T-helper 1 cell (primary cell): ENCODE measurements around the gene CDH4.

Experiments
- DNase-seq, 5 donors: peaks; one replicate each; pipeline ENCODE4 v3.0.0-alpha.2; 2012 to 2020

The CDH4 gene

DNA sequence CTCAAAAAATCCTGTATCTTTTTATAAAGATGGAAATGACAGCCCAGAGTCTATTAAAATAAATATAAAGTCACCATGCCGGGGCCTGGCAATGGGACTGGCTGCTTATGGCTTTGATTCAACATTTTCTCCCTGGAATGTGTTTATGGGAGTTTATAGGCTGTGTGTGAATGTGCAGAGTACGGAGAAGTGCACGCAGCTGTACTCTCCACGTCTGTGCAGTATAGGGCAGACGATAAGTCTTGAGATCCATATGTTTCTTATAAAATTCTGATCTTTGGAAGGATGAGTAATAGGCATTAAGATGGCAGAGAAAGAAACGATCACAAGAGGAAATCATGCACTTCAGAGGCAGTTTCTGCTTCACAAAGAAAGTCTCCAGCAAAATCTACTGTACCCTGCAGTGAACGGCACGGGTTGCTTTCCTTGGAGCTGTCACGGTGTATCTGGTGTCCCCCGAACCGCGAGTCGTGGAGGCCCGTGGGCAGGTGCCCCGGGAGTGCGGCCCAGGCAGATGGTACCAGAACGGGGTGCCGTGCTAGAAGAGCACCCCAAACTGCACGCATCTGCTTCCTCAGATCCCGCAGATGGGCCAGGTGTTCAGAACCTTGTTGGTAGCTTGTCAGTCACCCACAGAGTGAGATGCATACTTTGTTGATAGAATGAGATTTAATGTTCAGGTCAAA, 431.1 kb downstream of the CDH4 start:
- DNase-seq, result no peak

DNA sequence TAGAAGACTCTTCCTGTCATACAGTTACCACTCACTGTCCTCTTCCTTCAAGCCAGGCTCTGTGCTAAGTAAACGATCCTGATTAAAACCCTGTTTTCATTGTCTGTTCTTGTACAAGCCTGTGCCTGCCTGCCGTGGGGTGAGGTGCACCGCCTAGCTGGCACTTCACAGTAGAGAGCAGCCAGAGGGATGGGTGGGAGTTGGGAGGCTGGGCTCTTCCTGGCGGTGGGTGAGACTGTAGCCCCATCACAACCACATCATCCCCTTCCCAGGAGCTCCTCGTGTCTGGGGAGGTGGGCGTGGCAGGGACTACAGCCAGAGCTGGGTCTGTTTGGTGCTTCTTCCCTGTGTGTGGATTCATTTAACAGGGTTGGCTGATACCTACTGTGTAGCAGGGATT, 431.7 kb downstream of the CDH4 start:
- no peak for DNase-seq

DNA sequence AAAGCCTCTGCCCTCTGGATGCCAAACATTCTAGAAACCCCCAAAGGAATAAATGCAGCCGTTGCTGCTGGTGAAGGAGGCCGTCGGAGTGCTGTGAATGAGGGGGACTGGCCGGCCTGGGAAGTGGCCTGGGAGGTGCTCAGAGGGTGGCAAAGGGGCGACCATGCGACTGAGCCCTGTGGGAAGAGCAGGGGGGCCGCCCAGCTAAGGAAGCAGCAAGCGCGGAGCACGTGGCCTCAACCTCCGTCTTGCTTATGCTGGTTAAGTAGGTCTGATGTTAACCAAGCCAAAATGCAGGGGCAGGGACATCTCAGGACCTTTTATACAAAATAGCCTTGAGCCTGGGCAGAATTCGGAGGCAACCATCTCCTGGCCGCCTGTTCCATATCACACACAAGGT, 432.1 kb downstream of the CDH4 start:
- no peak for DNase-seq

- no peak for DNase-seq
Observed at GRCh38 chr20:61684583-61685235, 432.6 kb downstream of the CDH4 start.

GRCh38 chr20:61685462-61685861, 433.4 kb downstream of the CDH4 start:
- no peak for DNase-seq

GRCh38 chr20:61686051-61686936, 434.2 kb downstream of the CDH4 start:
- DNase-seq, result no peak

DNA sequence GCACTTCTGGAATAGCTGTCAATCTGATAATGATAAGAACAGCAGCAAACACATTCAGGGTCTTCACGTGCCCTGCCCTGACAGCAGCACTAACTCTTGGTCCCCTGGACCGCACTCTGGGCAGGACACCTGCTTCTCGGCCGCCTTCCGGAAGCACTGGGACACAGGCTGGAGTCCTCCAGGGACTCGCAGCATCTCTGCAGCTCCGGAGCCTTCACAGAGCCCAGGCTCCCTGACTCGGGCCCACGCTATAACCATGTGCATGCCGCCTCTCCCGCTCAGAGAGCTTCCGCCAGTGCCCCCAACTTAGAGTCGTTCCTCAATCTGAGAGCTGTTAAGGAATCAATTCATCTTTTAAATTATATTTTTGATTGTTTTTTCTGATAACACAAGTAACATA, 436.4 kb downstream of the CDH4 start:
- DNase-seq, result no peak

- DNase-seq, result no peak
Observed at GRCh38 chr20:61690150-61690549, 438.1 kb downstream of the CDH4 start.

DNA sequence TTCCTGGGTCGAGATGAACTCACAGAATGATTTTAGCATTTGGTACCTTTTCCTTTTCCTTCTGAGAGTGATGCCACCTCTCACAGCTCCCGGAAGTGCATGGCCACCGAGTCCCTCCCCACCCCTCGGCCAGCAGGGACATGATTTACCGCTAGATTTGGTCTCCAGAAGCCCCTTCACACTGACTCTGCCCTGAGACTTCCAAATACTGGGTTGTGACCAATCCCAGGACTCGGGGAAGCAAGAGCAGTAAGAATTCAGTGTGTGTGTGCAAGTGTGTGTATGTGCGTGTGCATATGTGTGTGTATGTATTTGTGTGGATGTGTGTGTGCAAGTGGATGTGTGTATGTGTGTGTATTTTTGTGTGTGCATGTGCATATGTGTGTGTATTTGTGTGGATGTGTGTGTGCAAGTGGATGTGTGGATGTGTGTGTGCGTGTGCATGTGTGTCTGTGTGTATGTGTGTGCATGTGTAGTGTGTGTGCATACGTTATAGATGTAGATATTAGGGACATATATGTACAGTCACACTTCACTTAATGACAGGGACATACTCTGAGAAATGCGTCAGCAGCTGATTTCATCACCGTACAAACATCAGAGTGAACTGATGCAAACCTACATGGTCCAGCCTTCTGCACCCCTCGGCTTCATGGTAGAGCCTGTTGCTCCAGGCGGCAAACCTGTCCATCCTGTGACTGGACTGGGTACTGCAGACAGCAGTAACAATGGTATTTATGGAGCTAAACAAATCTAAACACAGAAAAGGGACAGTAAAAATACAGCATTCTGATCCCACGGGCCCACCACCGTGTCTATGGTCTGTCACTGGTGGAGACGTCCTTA, 439.2 kb downstream of the CDH4 start:
- no peak for DNase-seq

- no peak for DNase-seq
Observed at GRCh38 chr20:61691978-61692377, 439.9 kb downstream of the CDH4 start.

- no peak for DNase-seq
Observed at GRCh38 chr20:61692479-61692878, 440.4 kb downstream of the CDH4 start.

- DNase-seq, result no peak
Observed at GRCh38 chr20:61693055-61693600, 441.1 kb downstream of the CDH4 start.

DNA sequence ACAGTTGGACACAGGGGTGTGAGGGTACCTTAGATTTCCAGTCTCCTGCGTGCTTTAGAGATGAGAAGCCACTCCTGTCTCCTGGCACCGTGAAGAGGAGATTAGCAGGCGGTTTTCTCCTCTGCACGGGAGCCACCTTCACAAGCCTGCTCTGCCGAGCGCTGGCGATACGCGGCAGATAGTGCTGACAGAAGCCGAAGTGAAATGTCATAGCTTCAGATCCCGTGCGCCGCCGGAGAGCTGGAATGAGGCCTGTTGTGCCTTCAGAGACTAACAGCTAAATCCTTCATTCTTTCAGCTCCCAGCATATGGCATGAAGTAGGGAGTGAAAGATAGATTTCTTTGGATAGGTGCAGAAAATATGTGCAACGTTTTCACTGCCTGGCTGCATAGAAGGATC, 442.6 kb downstream of the CDH4 start:
- no peak for DNase-seq

DNA sequence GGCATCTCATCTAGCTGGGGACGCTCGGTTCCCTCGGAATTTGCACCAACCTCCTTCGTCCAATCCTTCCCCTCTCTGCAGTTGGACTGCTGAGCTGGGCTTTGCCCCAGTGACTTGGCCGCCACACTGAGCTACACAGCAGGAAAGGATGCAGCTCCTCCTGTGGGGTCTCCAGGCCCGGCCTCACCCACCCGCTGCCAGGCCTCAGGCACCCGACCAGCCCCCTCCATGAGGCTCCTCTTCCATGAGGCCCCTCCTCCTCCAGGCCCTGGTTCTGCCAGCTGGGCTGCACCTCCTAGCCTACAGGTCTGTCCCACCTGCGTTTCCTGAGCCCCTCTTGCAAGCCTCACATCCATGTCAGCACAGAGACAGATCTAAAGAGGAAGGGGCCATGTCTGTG, 443.7 kb downstream of the CDH4 start:
- DNase-seq, result no peak

GRCh38 chr20:61696181-61696735, 444.2 kb downstream of the CDH4 start:
- no peak for DNase-seq

GRCh38 chr20:61697666-61698597, 445.9 kb downstream of the CDH4 start:
- no peak for DNase-seq

DNA sequence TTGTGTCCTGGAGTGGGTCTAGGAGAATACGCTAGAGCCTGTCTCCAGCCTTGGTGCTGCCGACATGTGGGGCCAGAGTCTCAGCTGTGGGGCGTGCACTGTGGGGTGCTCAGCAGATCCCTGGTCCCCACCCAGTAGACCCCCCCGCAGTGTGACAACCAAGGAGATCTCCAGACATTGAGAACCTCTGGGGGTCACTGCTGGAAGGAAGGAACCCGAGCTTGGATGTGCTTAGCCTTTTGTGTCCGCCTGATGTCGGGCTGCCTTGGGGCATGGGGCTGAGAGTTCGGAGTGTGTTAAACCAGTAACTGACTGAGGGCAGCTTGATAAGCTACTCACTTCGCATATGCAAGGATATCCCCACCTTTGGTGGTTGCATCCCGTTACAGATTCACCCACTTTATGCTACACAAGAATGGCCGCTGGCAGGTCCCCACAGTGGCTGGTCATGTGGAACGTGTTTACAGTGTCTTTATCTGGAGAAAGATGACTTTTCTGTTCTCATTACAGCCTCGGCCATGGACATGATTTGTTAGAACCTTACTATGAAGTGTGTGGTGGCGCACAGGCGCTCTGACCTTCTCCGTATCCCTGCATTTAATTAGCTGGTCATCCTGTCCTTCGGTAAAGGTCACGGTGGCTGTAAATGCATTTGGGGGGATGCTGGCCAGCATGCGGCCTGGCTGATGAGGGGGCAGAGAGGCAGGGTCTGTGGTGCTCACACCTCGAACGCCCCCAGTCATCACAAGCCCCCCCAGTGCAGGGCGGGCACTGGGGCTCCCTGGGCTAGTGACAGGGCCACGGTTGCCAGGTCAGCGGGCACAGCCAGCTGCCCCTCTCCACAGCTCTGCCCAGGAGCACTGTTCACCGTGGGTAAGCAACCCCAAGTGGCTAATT, 446.8 kb downstream of the CDH4 start:
- no peak for DNase-seq

- no peak for DNase-seq
Observed at GRCh38 chr20:61699495-61700374, 447.7 kb downstream of the CDH4 start.
